Spinal cord (tissue), 10 donors: Measurements from ENCODE around the gene RPF1. TPM values are rescaled to one million over a fixed set of nuclear protein-coding genes. Genes with fewer than 3 reads are reported as not detected.

Experiments
- DNase-seq, 6 donors: peaks; one replicate each; pipeline versions ENCODE4 v3.0.0 to v3.0.0-alpha.2; 2013 to 2015; ENCODE audit warnings: low spot score in 6 of 6, low read depth in 4 of 6
- H3K27ac ChIP-seq: one replicate; pipeline ENCODE4 v1.5.1; 2013; ENCODE audit warnings: low read depth, low read length, control low read depth
- H3K27me3 ChIP-seq: one replicate; pipeline ENCODE4 v1.6.1; 2013; ENCODE audit warnings: low read length; ENCODE audit not compliant: control insufficient read depth, insufficient read depth
- H3K36me3 ChIP-seq: one replicate; pipeline ENCODE4 v1.6.1; 2013; ENCODE audit warnings: low read length; ENCODE audit not compliant: control insufficient read depth, insufficient read depth
- H3K4me1 ChIP-seq: one replicate; pipeline ENCODE4 v1.6.1; 2013; ENCODE audit warnings: low read length; ENCODE audit not compliant: control insufficient read depth, insufficient read depth
- H3K4me3 ChIP-seq: one replicate; pipeline ENCODE4 v1.5.1; 2013; ENCODE audit warnings: low read depth, low read length, control low read depth
- H3K9me3 ChIP-seq: one replicate; pipeline ENCODE4 v1.6.1; 2013; ENCODE audit warnings: low read length; ENCODE audit not compliant: control insufficient read depth, insufficient read depth
- WGBS: methylation state at CpG from one replicate; pipeline ENCODE4 v1.1.5; 2013; ENCODE audit warnings: missing lambda C conversion rate; ENCODE audit not compliant: insufficient coverage; 5-methylcytosine and 5-hydroxymethylcytosine counted together
- polyA plus RNA-seq, 2 donors: library from polyadenylated mRNA; unstranded; fragments of 120-200 nt; gene quantifications; one replicate each; pipeline ENCODE4 v1.2.1, GENCODE V29; 2013; ENCODE audit not compliant: insufficient read length in 2 of 2
- total RNA-seq, 2 donors: library from RNA; depleted of rRNA in 1 of 2; stranded (reverse); fragments of 120-200 nt in 1 of 2; fragments of >200 nt in 1 of 2; gene quantifications; one replicate each; pipeline versions ENCODE4 v1.2.3 to v1.2.4, GENCODE V29; 2013 to 2014
- donor health status: healthy.

The RPF1 gene
- total and polyA plus RNA-seq, 4 donors = 25.1 to 37.1 (median 30.3) TPM

- Histone ChIP-seq H3K4me3 (no peak overlapping the region), H3K36me3 (no peaks in the 10 kb centered on the region), H3K4me1 (no peaks in the 10 kb centered on the region), H3K27ac (no peak overlapping the region), H3K9me3 (no peaks in the 10 kb centered on the region), H3K27me3 (no peaks in the 10 kb centered on the region)
- no CpG with 5 or more reads among the region's 3 CpGs for WGBS
- DNase-seq = no peak
Measured at GRCh38 chr1:84539972-84540371, 60.9 kb downstream of the RPF1 start.

GRCh38 chr1:84540759-84541158 lies 61.7 kb downstream of the RPF1 start:
- Histone ChIP-seq H3K36me3 (no peaks in the 10 kb centered on the region), H3K9me3 (no peaks in the 10 kb centered on the region), H3K4me3 (no peak overlapping the region), H3K27ac (no peak overlapping the region), H3K27me3 (no peaks in the 10 kb centered on the region), H3K4me1 (no peaks in the 10 kb centered on the region)
- no CpG with 5 or more reads among the region's 1 CpG for WGBS
- DNase-seq = no peak

- Histone ChIP-seq H3K27ac (no peak overlapping the region), H3K36me3 (no peaks in the 10 kb centered on the region), H3K4me1 (no peaks in the 10 kb centered on the region), H3K27me3 (no peaks in the 10 kb centered on the region), H3K9me3 (no peaks in the 10 kb centered on the region), H3K4me3 (no peak overlapping the region)
- WGBS = no CpG with 5 or more reads among the region's 4 CpGs
- no peak for DNase-seq
Measured at GRCh38 chr1:84541679-84542078, 62.6 kb downstream of the RPF1 start.

Other genes starting within 250 kb of the RPF1 start
- gene SAMD13, start 177.6 kb upstream of the RPF1 start, total RNA-seq = 1 to 10 TPM; 5.7 to 6.5 TPM
- 1 to 10 TPM; 4.0 to 6.1 TPM for gene SAMD13, start 177.6 kb upstream of the RPF1 start, polyA plus RNA-seq
- gene DNASE2B, start 80.8 kb upstream of the RPF1 start, total RNA-seq = under 1 TPM in 1 of 2 donors, not detected in 1; 0.22 TPM
- under 1 TPM; 0.17 to 0.68 TPM for gene DNASE2B, start 80.8 kb upstream of the RPF1 start, polyA plus RNA-seq
- 1 to 10 TPM in 1 of 2 donors, under 1 TPM in 1; 0.99 to 1.8 TPM for gene SPATA1, start 27.1 kb downstream of the RPF1 start, total RNA-seq
- gene SPATA1, start 27.1 kb downstream of the RPF1 start, polyA plus RNA-seq = 1 to 10 TPM in 1 of 2 donors, under 1 TPM in 1; 0.90 to 2.4 TPM
- 10 to 100 TPM; 13.6 to 39.5 TPM for gene GNG5, start 27.3 kb downstream of the RPF1 start, total RNA-seq
- 10 to 100 TPM; 80.4 to 93.1 TPM for gene GNG5, start 27.3 kb downstream of the RPF1 start, polyA plus RNA-seq
- 10 to 100 TPM in 1 of 2 donors, 1 to 10 TPM in 1; 7.6 to 10.2 TPM for gene CTBS, start 95.2 kb downstream of the RPF1 start, total RNA-seq
- gene CTBS, start 95.2 kb downstream of the RPF1 start, polyA plus RNA-seq = 1 to 10 TPM; 4.8 to 6.2 TPM
- gene SSX2IP, start 211.2 kb downstream of the RPF1 start, total RNA-seq = 10 to 100 TPM; 23.2 to 29.7 TPM
- 10 to 100 TPM; 14.9 to 19.9 TPM for gene SSX2IP, start 211.2 kb downstream of the RPF1 start, polyA plus RNA-seq